ENCODE data around the gene EML6. TPM values are rescaled to one million over a fixed set of nuclear protein-coding genes. Genes with fewer than 3 reads are reported as not detected.
A peak's percentile ranks its signal among the peaks of the same experiment; 100 is the strongest.

EML6 gene
- total RNA-seq, 2 donors from 2014 or later = 1.4 to 2.1 TPM

- no peak for DNase-seq
Observed at GRCh38 chr2:54956111-54956627, 232.7 kb downstream of the EML6 start.

GRCh38 chr2:54957321-54957999, 234.0 kb downstream of the EML6 start:
- Mint-ChIP-seq H3K9me3 (no peaks in the 10 kb centered on the region), H3K4me1 (peaks cover 18% of the 10 kb centered on the region), H3K4me3 (no peak overlapping the region), H3K36me3 (ENCODE audit: low read depth) (no peaks in the 10 kb centered on the region), H3K27me3 (ENCODE audit: insufficient read depth) (no peaks in the 10 kb centered on the region), H3K27ac (no peak overlapping the region)
- DNase-seq = peak; percentile 79
- H3K9me3 ChIP-seq (ENCODE audit: control insufficient read depth, low read length) = no peaks in the 10 kb centered on the region
- no peaks in the 10 kb centered on the region for H3K36me3 ChIP-seq (ENCODE audit: control insufficient read depth, insufficient read depth, low read length)
- no peak overlapping the region for H3K27ac ChIP-seq (ENCODE audit: low read depth, low read length)
- no peak overlapping the region for H3K9ac ChIP-seq (ENCODE audit: extremely low read depth, low read length, poor library complexity, severe bottlenecking)
- no peaks in the 10 kb centered on the region for H3K27me3 ChIP-seq (ENCODE audit: control insufficient read depth, insufficient read depth, low read length, poor library complexity, severe bottlenecking)
- TF ChIP-seq CTCF (conservative IDR thresholded peaks at IDR 0.05) = no peak
- WGBS, 2 experiments (ENCODE audit: insufficient coverage in 1 of 2, insufficient read length in 1 of 2) = 86 to 91% methylated on average over 11 to 18 of the region's 18 CpGs
- no peaks in the 10 kb centered on the region for H3K4me1 ChIP-seq (ENCODE audit: control insufficient read depth, insufficient read depth, low read length)
- no peak overlapping the region for H3K4me3 ChIP-seq (ENCODE audit: low read length)

More at GRCh38 chr2:54956111-54956627, 232.7 kb downstream of the EML6 start:
- Mint-ChIP-seq H3K4me3 (no peak overlapping the region), H3K36me3 (ENCODE audit: low read depth) (no peaks in the 10 kb centered on the region), H3K27me3 (ENCODE audit: insufficient read depth) (no peaks in the 10 kb centered on the region), H3K4me1 (peaks cover 18% of the 10 kb centered on the region), H3K27ac (no peak overlapping the region), H3K9me3 (no peaks in the 10 kb centered on the region)
- Histone ChIP-seq H3K4me3 (ENCODE audit: low read length) (no peak overlapping the region), H3K9me3 (ENCODE audit: control insufficient read depth, low read length) (no peaks in the 10 kb centered on the region), H3K9ac (ENCODE audit: extremely low read depth, low read length, poor library complexity, severe bottlenecking) (no peak overlapping the region), H3K27me3 (ENCODE audit: control insufficient read depth, insufficient read depth, low read length, poor library complexity, severe bottlenecking) (no peaks in the 10 kb centered on the region), H3K27ac (ENCODE audit: low read depth, low read length) (no peak overlapping the region), H3K36me3 (ENCODE audit: control insufficient read depth, insufficient read depth, low read length) (no peaks in the 10 kb centered on the region), H3K4me1 (ENCODE audit: control insufficient read depth, insufficient read depth, low read length) (no peaks in the 10 kb centered on the region)
- 90 to 100% methylated on average over 1 to 2 of the region's 2 CpGs for WGBS, 2 experiments (ENCODE audit: insufficient coverage in 1 of 2, insufficient read length in 1 of 2)
- no peak for TF ChIP-seq CTCF (conservative IDR thresholded peaks at IDR 0.05)

- Histone ChIP-seq H3K9me3 (ENCODE audit: control insufficient read depth, low read length) (no peaks in the 10 kb centered on the region), H3K27me3 (ENCODE audit: control insufficient read depth, insufficient read depth, low read length, poor library complexity, severe bottlenecking) (no peaks in the 10 kb centered on the region), H3K4me3 (ENCODE audit: low read length) (no peak overlapping the region), H3K9ac (ENCODE audit: extremely low read depth, low read length, poor library complexity, severe bottlenecking) (no peak overlapping the region), H3K27ac (ENCODE audit: low read depth, low read length) (no peak overlapping the region), H3K4me1 (ENCODE audit: control insufficient read depth, insufficient read depth, low read length) (no peaks in the 10 kb centered on the region), H3K36me3 (ENCODE audit: control insufficient read depth, insufficient read depth, low read length) (no peaks in the 10 kb centered on the region)
- H3K36me3 Mint-ChIP-seq (ENCODE audit: low read depth) = no peaks in the 10 kb centered on the region
- WGBS, 2 experiments (ENCODE audit: insufficient coverage in 1 of 2, insufficient read length in 1 of 2) = 93 to 98% methylated on average over 14 of the region's 14 CpGs
- no peak for DNase-seq
- H3K4me3 Mint-ChIP-seq = no peak overlapping the region
- no peak overlapping the region for H3K27ac Mint-ChIP-seq
- H3K9me3 Mint-ChIP-seq = no peaks in the 10 kb centered on the region
- H3K4me1 Mint-ChIP-seq = peaks cover 18% of the 10 kb centered on the region
- no peaks in the 10 kb centered on the region for H3K27me3 Mint-ChIP-seq (ENCODE audit: insufficient read depth)
- no peak for TF ChIP-seq CTCF (conservative IDR thresholded peaks at IDR 0.05)
Observed at GRCh38 chr2:54958717-54959371, 235.4 kb downstream of the EML6 start.

Measured in endodermal cell (in vitro differentiated cells).